GM12892 (cell line): ENCODE measurements around the gene CES2.

Experiments
- POLR2A ChIP-seq: IDR thresholded peaks from 2 replicates; pipeline ENCODE4 v1.6.1; 2011; ENCODE audit warnings: low read depth, low read length, control low read depth
- POLR2AphosphoS5 ChIP-seq: IDR thresholded peaks from 2 replicates; pipeline ENCODE4 v1.6.1; 2011; ENCODE audit warnings: low read depth, low read length, control low read depth
- TAF1 ChIP-seq: IDR thresholded peaks from 2 replicates; pipeline ENCODE4 v1.6.1; 2011; ENCODE audit warnings: low read depth, mild to moderate bottlenecking, control low read depth, low read length, borderline replicate concordance

- TF ChIP-seq POLR2A (no peak), POLR2AphosphoS5 (no peak), TAF1 (no peak)
These were observed 18.9 kb downstream of the CES2 start for GRCh38 chr16:66954097-66954659.
